Neural cell (in vitro differentiated cells): ENCODE measurements around the gene PPIG. TPM values are rescaled to one million over a fixed set of nuclear protein-coding genes. Genes with fewer than 3 reads are reported as not detected.

Experiments
- H2AFZ ChIP-seq: fragments of 200-600, 300-800 bp; sonication (generic), shearing (Covaris generic); 2 replicates; pipeline ENCODE4 v1.6.0; 2014; ENCODE audit warnings: low read depth, mild to moderate bottlenecking, antibody characterized with exemption, low read length, moderate library complexity
- H3F3A ChIP-seq: fragments of 200-600 bp; shearing (Covaris generic); 2 replicates; pipeline ENCODE4 v1.6.1; 2016; ENCODE audit warnings: mild to moderate bottlenecking, moderate library complexity, mixed read lengths, antibody characterized with exemption, low read length; ENCODE audit not compliant: insufficient read depth, poor library complexity, severe bottlenecking
- H3K27ac ChIP-seq: fragments of 200-600, 300-800 bp; sonication (generic), shearing (Covaris generic); 2 replicates; pipeline ENCODE4 v1.5.1; 2014; ENCODE audit warnings: mild to moderate bottlenecking, low read length, moderate library complexity
- H3K27me3 ChIP-seq: fragments of 300-800, 200-600 bp; sonication (generic), shearing (Covaris generic); 2 replicates; pipeline ENCODE4 v1.6.0; 2014; ENCODE audit warnings: mild to moderate bottlenecking, low read depth, low read length, moderate library complexity; ENCODE audit not compliant: insufficient read depth
- H3K36me3 ChIP-seq: fragments of 300-800, 200-600 bp; sonication (generic), shearing (Covaris generic); 2 replicates; pipeline ENCODE4 v1.5.1; 2014; ENCODE audit warnings: mild to moderate bottlenecking, antibody characterized with exemption, low read length, moderate library complexity; ENCODE audit not compliant: insufficient read depth
- H3K4me2 ChIP-seq: fragments of 300-800, 200-600 bp; sonication (generic), shearing (Covaris generic); 2 replicates; pipeline ENCODE4 v1.6.0; 2014; ENCODE audit warnings: mild to moderate bottlenecking, low read length
- H3K4me3 ChIP-seq: fragments of 300-800, 200-600 bp; sonication (generic), shearing (Covaris generic); 2 replicates; pipeline ENCODE4 v1.5.1; 2014; ENCODE audit warnings: mild to moderate bottlenecking, low read length, moderate library complexity
- H3K79me2 ChIP-seq: fragments of 200-600 bp; shearing (Covaris generic); replicated peaks from 2 replicates; pipeline ENCODE4 v1.6.0; 2014; ENCODE audit warnings: mild to moderate bottlenecking, low read length, moderate library complexity; ENCODE audit not compliant: insufficient read depth
- H3K9ac ChIP-seq: fragments of 300-800, 200-600 bp; sonication (generic), shearing (Covaris generic); 2 replicates; pipeline ENCODE4 v1.6.1; 2016; ENCODE audit warnings: mild to moderate bottlenecking, low read length, mixed read lengths
- H3K9me2 ChIP-seq: fragments of 200-600 bp; shearing (Covaris generic); 2 replicates; pipeline ENCODE4 v1.6.1; 2016; ENCODE audit warnings: mild to moderate bottlenecking, low read length, mixed read lengths; ENCODE audit not compliant: insufficient read depth
- H3K9me3 ChIP-seq: fragments of 200-600, 300-800 bp; sonication (generic), shearing (Covaris generic); 2 replicates; pipeline ENCODE4 v1.6.1; 2016; ENCODE audit warnings: mild to moderate bottlenecking, mixed run types, low read length, moderate library complexity, mixed read lengths
- H4K20me1 ChIP-seq: fragments of 200-600 bp; shearing (Covaris generic); 2 replicates; pipeline ENCODE4 v1.6.1; 2016; ENCODE audit warnings: mild to moderate bottlenecking, mixed run types; ENCODE audit not compliant: insufficient read depth
- CTCF ChIP-seq: fragments of 450-650 bp; IDR thresholded peaks from 2 replicates; pipeline ENCODE4 v1.5.1; 2014; ENCODE audit warnings: antibody characterized with exemption, mild to moderate bottlenecking, moderate library complexity; ENCODE audit not compliant: poor library complexity, severe bottlenecking
- EP300 ChIP-seq: fragments of 450-650 bp; conservative IDR thresholded peaks from 2 replicates; pipeline ENCODE4 v1.6.1; 2014; ENCODE audit warnings: antibody characterized with exemption, mild to moderate bottlenecking, moderate library complexity; ENCODE audit not compliant: poor library complexity, severe bottlenecking
- EZH2 ChIP-seq: fragments of 200-600, 300-800 bp; shearing (Covaris generic), sonication (generic); IDR thresholded peaks from 2 replicates; pipeline ENCODE4 v1.6.1; 2014; ENCODE audit warnings: antibody characterized with exemption, low read length, borderline replicate concordance, mild to moderate bottlenecking; ENCODE audit not compliant: insufficient read depth, poor library complexity, severe bottlenecking
- MXI1 ChIP-seq: fragments of 450-650 bp; conservative IDR thresholded peaks from 2 replicates; pipeline ENCODE4 v1.6.1; 2014; ENCODE audit warnings: antibody characterized with exemption, mild to moderate bottlenecking; ENCODE audit not compliant: poor library complexity, severe bottlenecking
- POLR2AphosphoS5 ChIP-seq: IDR thresholded peaks from 2 replicates; pipeline ENCODE4 v1.6.1; 2012
- RAD21 ChIP-seq: fragments of 450-650 bp; conservative IDR thresholded peaks from 2 replicates; pipeline ENCODE4 v1.6.1; 2014; ENCODE audit warnings: antibody characterized with exemption, mild to moderate bottlenecking, moderate library complexity
- REST ChIP-seq: IDR thresholded peaks from 2 replicates; pipeline ENCODE4 v1.6.1; 2012; ENCODE audit warnings: borderline replicate concordance
- SMC3 ChIP-seq: fragments of 450-650 bp; conservative IDR thresholded peaks from 2 replicates; pipeline ENCODE4 v1.6.1; 2014; ENCODE audit warnings: antibody characterized with exemption, mild to moderate bottlenecking, moderate library complexity; ENCODE audit not compliant: poor library complexity
- TAF1 ChIP-seq: IDR thresholded peaks from 2 replicates; pipeline ENCODE4 v1.6.1; 2012; ENCODE audit warnings: low read depth
- polyA plus RNA-seq: library from polyadenylated mRNA; depleted of rRNA; stranded (reverse); fragments of >200 nt; gene quantifications from 2 replicates; pipeline ENCODE4 v1.2.3, GENCODE V29; 2014

The PPIG gene
- polyA plus RNA-seq, 1 donor from 2014 or later: 45.0 TPM

DNA sequence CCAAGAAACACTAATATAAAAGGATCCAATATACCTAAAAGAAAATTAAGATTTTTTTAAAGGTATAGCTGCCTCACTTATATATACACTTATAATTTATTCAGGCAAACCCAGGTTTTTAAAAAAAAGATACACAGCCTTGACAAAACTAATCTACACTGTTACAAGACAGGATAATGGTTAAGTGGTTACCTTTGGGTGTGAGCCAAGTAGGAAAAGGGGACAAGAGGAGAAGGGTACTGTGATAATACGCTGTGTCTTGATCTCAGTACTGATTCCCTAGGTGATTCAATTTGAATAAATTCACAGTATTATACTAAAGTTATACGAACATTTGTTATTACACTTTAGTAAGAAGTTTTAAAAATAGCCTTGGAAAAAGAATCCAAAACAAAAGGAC lies 44.0 kb upstream of the PPIG start:
- no peak for TF ChIP-seq POLR2AphosphoS5
- no peak for TF ChIP-seq EZH2
- TF ChIP-seq CTCF: no peak
- no peak for TF ChIP-seq MXI1
- TF ChIP-seq EP300: no peak
- no peak for TF ChIP-seq SMC3
- no peak for TF ChIP-seq REST
- no peak for TF ChIP-seq RAD21
- no peak for TF ChIP-seq TAF1
- Histone ChIP-seq H3K4me3 (no peak overlapping the region), H3K36me3 (no peaks in the 10 kb centered on the region), H3K27me3 (no peaks in the 10 kb centered on the region), H3K27ac (no peak overlapping the region), H3K79me2 (no peaks in the 10 kb centered on the region), H3K9me3 (no peaks in the 10 kb centered on the region), H3K4me2 (no peak overlapping the region), H3K9me2 (no peaks in the 10 kb centered on the region), H3F3A (no peaks in the 10 kb centered on the region), H2AFZ (no peak overlapping the region), H4K20me1 (no peaks in the 10 kb centered on the region), H3K9ac (no peak overlapping the region)

DNA sequence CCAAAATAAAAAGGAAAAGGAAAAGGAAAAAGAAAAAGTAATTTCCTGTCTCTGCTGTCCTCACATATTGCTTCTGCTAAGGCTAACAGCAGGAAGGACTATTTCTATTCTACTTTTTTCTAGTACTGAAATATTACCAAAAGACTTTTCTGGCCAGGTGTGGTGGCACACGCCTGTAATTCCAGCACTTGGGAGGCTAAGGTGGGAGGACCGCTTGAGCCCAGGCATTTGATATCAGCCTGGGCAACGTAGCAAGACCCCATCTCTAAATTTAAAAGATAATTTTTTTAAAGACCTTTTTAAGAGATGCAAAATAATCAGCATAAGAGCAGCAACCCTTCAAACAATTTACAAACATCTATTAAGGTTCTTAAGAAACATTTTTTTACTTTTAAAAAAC lies 41.7 kb upstream of the PPIG start:
- no peak for TF ChIP-seq SMC3
- no peak for TF ChIP-seq RAD21
- TF ChIP-seq EP300: no peak
- TF ChIP-seq MXI1: no peak
- no peak for TF ChIP-seq POLR2AphosphoS5
- TF ChIP-seq CTCF: no peak
- no peak for TF ChIP-seq TAF1
- TF ChIP-seq REST: no peak
- TF ChIP-seq EZH2: no peak
- no peak overlapping the region for H3K9ac ChIP-seq

More for the DNA sequence above, 41.7 kb upstream of the PPIG start:
- H3K9me3 ChIP-seq: no peaks in the 10 kb centered on the region
- H3K27me3 ChIP-seq: no peaks in the 10 kb centered on the region
- H4K20me1 ChIP-seq: no peaks in the 10 kb centered on the region
- no peak overlapping the region for H3K4me2 ChIP-seq
- no peaks in the 10 kb centered on the region for H3K79me2 ChIP-seq
- no peaks in the 10 kb centered on the region for H3K9me2 ChIP-seq
- no peak overlapping the region for H3K27ac ChIP-seq
- H2AFZ ChIP-seq: no peak overlapping the region
- no peaks in the 10 kb centered on the region for H3F3A ChIP-seq
- H3K36me3 ChIP-seq: no peaks in the 10 kb centered on the region
- no peak overlapping the region for H3K4me3 ChIP-seq
